AG09309 (cell line): ENCODE measurements around the gene HP.
"Not testable (repeated sequence)": the region's sequence is repeated elsewhere in the genome, so short reads cannot be mapped to it uniquely, and the experiment has no call there.

Experiments
- DNase-seq: peaks from one replicate; pipeline ENCODE4 v3.0.0-alpha.2; 2010; ENCODE audit warnings: low read depth
- H3K4me3 ChIP-seq: 2 replicates; pipeline ENCODE4 v1.5.1; 2011; ENCODE audit warnings: mild to moderate bottlenecking, low read depth, low read length, moderate library complexity; ENCODE audit not compliant: control insufficient read depth
- CTCF ChIP-seq: IDR thresholded peaks from 2 replicates; pipeline ENCODE4 v1.5.1; 2011; ENCODE audit warnings: mild to moderate bottlenecking, low read depth, low read length, inconsistent platforms; ENCODE audit not compliant: insufficient read depth, control insufficient read depth; ENCODE audit errors: missing control alignments

HP gene

DNA sequence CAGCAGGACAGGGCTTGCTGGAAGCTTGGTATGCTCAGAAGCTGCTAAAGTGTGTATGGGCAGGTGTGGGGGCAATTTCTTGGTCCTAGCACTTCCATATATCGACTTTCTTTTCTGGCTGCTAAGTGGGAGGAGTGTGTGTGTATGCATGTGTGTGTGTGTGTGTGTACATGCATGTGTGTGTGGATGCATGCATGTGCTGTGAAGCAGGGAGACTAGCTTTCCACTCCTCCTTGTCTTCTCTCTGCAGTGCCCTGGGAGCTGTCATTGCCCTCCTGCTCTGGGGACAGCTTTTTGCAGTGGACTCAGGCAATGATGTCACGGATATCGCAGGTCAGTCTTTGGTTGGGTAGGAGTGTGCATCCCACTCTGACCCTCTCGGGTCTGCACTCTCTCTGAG, 1.6 kb downstream of the HP start:
- no peak for DNase-seq
- no peak for TF ChIP-seq CTCF
- H3K4me3 ChIP-seq, result no peak overlapping the region

DNA sequence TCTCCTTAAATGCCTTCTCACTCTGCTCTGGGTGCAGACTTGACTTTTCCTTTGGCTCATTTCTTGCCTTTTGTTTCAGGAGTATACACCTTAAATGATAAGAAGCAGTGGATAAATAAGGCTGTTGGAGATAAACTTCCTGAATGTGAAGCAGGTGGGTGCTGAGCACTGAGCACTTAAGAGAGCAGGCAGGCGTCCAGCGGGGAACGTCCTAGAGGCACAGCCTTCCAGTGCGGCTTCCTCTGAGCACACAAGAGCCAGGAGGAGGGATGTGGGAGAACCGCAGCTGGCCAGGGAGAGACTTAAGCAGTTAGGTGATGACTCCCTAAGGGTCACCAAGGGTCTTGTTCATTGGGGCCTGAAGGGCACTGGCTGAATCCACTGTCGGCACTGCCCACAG, 3.0 kb downstream of the HP start:
- H3K4me3 ChIP-seq, DNase-seq: not testable (repeated sequence)

DNA sequence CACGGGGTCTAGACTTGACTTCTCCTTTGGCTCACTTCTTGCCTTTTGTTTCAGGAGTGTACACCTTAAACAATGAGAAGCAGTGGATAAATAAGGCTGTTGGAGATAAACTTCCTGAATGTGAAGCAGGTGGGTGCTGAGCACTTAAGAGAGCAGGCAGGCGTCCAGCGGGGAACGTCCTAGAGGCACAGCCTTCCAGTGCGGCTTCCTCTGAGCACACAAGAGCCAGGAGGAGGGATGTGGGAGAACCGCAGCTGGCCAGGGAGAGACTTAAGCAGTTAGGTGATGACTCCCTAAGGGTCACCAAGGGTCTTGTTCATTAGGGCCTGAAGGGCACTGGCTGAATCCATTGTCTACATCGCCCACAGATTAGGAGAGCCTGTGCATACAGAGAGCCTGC, 4.8 kb downstream of the HP start:
- DNase-seq, H3K4me3 ChIP-seq: not testable (repeated sequence)

DNA sequence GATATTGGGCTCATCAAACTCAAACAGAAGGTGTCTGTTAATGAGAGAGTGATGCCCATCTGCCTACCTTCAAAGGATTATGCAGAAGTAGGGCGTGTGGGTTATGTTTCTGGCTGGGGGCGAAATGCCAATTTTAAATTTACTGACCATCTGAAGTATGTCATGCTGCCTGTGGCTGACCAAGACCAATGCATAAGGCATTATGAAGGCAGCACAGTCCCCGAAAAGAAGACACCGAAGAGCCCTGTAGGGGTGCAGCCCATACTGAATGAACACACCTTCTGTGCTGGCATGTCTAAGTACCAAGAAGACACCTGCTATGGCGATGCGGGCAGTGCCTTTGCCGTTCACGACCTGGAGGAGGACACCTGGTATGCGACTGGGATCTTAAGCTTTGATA, 6.1 kb downstream of the HP start:
- H3K4me3 ChIP-seq, result no peak overlapping the region
- no peak for TF ChIP-seq CTCF
- no peak for DNase-seq

GRCh38 chr16:72061564-72061963, 7.3 kb downstream of the HP start:
- TF ChIP-seq CTCF, result no peak
- no peak for DNase-seq

GRCh38 chr16:72064361-72064894, 10.1 kb downstream of the HP start:
- no peak for DNase-seq
- no peak overlapping the region for H3K4me3 ChIP-seq
- no peak for TF ChIP-seq CTCF

More at GRCh38 chr16:72061564-72061963, 7.3 kb downstream of the HP start:
- H3K4me3 ChIP-seq, result no peak overlapping the region

DNA sequence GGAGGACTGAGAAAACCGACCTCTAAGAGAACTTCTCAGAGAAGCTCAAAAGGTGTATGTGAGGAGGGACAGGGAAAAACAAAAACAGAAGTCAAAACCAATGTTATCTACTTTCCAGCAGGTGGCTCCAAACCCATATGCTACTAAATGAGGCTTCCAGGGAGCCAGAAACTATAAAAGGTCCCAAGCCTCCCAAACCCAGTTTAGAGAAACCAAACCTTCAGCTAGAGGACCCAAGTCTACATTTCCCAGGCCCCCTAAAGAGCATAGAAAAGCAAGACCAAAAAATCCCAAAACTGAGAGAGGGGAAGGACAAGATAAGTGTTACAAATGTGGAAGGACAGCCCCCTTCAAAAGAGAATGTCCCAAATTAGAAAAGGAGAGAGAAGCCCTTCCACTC, 12.4 kb downstream of the HP start:
- TF ChIP-seq CTCF, result peak; percentile 57
- no peak overlapping the region for H3K4me3 ChIP-seq
- peak; percentile 16 for DNase-seq

- no peak for TF ChIP-seq CTCF
- H3K4me3 ChIP-seq, result no peak overlapping the region
- DNase-seq, result no peak
These were observed 14.6 kb downstream of the HP start for GRCh38 chr16:72068930-72069329.
